Measurements from ENCODE around the gene PRKCZ.

PRKCZ gene

GRCh38 chr1:2049718-2050431, at the start of gene PRKCZ:
Gene PRKCZ (plus strand): TSS chr1:2050411. CDS start chr1:2050631, 220 bp downstream.
- Histone ChIP-seq H3K4me1 (ENCODE audit: control insufficient read depth, insufficient read depth, low read length) (peaks cover 6% of the 10 kb centered on the region), H3K27me3 (ENCODE audit: control insufficient read depth, insufficient read depth, low read length) (no peaks in the 10 kb centered on the region), H3K9ac (ENCODE audit: low read depth, low read length) (peak within 1 kb of the TSS; percentile 77), H3K4me3 (ENCODE audit: low read depth, low read length) (peak within 1 kb of the TSS; percentile 67), H3K9me3 (ENCODE audit: control insufficient read depth, insufficient read depth, low read length) (no peaks in the 10 kb centered on the region), H3K36me3 (ENCODE audit: control insufficient read depth, insufficient read depth, low read length) (no peaks in the 10 kb centered on the region)

GRCh38 chr1:2000432-2000831, 49.8 kb upstream of the PRKCZ start:
- no peak overlapping the region for H3K4me3 ChIP-seq (ENCODE audit: low read depth, low read length)
- peaks cover 2% of the 10 kb centered on the region for H3K27me3 ChIP-seq (ENCODE audit: control insufficient read depth, insufficient read depth, low read length)
- H3K4me1 ChIP-seq (ENCODE audit: control insufficient read depth, insufficient read depth, low read length), result no peaks in the 10 kb centered on the region
- no peaks in the 10 kb centered on the region for H3K36me3 ChIP-seq (ENCODE audit: control insufficient read depth, insufficient read depth, low read length)
- no peak overlapping the region for H3K9ac ChIP-seq (ENCODE audit: low read depth, low read length)
- H3K9me3 ChIP-seq (ENCODE audit: control insufficient read depth, insufficient read depth, low read length), result no peaks in the 10 kb centered on the region

DNA sequence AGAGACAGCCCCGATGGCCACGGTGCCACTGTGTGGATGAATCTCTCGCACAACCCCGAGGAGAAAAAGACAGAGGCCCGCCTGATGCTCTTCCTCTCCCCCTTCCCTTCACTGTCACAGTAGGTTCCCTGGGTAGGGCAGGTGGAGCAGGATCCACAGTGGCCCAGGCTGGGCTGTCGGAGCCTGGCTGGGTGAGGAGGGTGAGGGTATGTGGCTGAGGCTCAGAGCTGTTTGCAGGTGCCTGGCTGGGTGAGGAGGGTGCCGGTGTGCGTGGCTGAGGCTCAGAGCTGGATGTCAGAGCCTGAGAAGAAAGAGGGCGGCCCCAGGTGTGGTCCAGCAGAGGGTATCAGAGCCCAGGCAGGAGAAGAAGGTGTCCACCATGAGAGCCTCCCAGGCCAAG, 49.4 kb upstream of the PRKCZ start:
- Histone ChIP-seq H3K9me3 (ENCODE audit: control insufficient read depth, insufficient read depth, low read length) (no peaks in the 10 kb centered on the region), H3K9ac (ENCODE audit: low read depth, low read length) (no peak overlapping the region), H3K27me3 (ENCODE audit: control insufficient read depth, insufficient read depth, low read length) (peaks cover 2% of the 10 kb centered on the region), H3K36me3 (ENCODE audit: control insufficient read depth, insufficient read depth, low read length) (no peaks in the 10 kb centered on the region), H3K4me3 (ENCODE audit: low read depth, low read length) (no peak overlapping the region), H3K4me1 (ENCODE audit: control insufficient read depth, insufficient read depth, low read length) (no peaks in the 10 kb centered on the region)

DNA sequence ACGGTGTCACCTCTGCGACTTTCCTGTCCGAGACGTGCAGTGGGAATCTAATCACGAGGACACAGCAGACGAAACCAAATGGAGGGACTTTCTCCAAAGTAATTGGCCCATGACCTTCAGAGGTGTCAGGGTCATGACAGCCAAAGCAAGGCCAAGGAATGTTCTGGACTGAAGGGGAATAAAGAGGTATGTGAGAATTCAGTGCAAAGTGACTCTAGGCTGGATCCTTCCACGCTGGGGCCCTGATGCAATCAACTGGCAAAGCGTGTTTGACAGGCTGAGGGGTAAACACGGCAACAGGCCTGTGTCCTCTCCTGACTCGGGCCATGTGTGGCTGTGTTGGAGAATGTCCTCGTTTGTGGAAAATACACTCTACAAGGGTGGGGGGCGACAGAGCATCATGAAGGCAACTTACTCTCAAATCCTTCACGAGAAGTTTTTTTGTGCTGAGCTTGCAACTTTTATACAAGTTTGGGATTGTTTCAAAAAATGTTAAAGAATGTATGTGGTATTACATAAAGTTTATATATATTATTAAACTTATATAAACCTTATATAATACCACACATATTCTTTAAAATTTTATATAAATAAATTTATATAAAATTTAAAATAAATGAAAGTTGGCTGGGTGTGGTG, 48.3 kb upstream of the PRKCZ start:
- H3K27me3 ChIP-seq (ENCODE audit: control insufficient read depth, insufficient read depth, low read length), result peaks cover 2% of the 10 kb centered on the region
- no peaks in the 10 kb centered on the region for H3K9me3 ChIP-seq (ENCODE audit: control insufficient read depth, insufficient read depth, low read length)
- no peaks in the 10 kb centered on the region for H3K4me1 ChIP-seq (ENCODE audit: control insufficient read depth, insufficient read depth, low read length)
- no peak overlapping the region for H3K4me3 ChIP-seq (ENCODE audit: low read depth, low read length)
- no peaks in the 10 kb centered on the region for H3K36me3 ChIP-seq (ENCODE audit: control insufficient read depth, insufficient read depth, low read length)
- no peak overlapping the region for H3K9ac ChIP-seq (ENCODE audit: low read depth, low read length)

GRCh38 chr1:2003541-2004131, 46.6 kb upstream of the PRKCZ start, which contains the start of gene CFAP74:
Gene CFAP74 (minus strand): TSS chr1:2003786. CDS start chr1:1990956, 12,830 bp downstream.
- Histone ChIP-seq H3K4me1 (ENCODE audit: control insufficient read depth, insufficient read depth, low read length) (no peaks in the 10 kb centered on the region), H3K36me3 (ENCODE audit: control insufficient read depth, insufficient read depth, low read length) (no peaks in the 10 kb centered on the region), H3K27me3 (ENCODE audit: control insufficient read depth, insufficient read depth, low read length) (peaks cover 2% of the 10 kb centered on the region), H3K9ac (ENCODE audit: low read depth, low read length) (no peak within 1 kb of the TSS), H3K9me3 (ENCODE audit: control insufficient read depth, insufficient read depth, low read length) (no peaks in the 10 kb centered on the region), H3K4me3 (ENCODE audit: low read depth, low read length) (peak within 1 kb of the TSS; percentile 64)

DNA sequence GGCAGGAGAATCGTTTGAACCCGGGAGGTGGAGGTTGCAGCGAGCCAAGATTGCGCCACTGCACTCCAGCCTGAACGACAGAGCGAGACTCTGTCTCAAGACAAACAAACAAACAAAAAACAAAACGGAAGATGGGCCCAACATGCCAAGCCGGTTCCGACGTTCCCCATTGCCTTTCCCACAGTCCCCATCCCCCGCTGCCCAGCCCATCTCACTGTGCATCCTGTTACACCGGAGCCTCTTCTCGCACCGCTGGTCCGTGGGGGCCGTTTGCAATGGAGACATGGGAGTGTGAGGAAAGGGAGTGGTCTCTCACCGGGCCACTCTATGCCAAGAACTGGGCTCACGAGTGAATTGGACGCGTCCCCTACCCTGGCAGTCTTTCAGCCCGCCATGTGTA, 45.4 kb upstream of the PRKCZ start:
- H3K4me3 ChIP-seq (ENCODE audit: low read depth, low read length), result no peak overlapping the region
- H3K9me3 ChIP-seq (ENCODE audit: control insufficient read depth, insufficient read depth, low read length), result no peaks in the 10 kb centered on the region
- H3K36me3 ChIP-seq (ENCODE audit: control insufficient read depth, insufficient read depth, low read length), result no peaks in the 10 kb centered on the region
- no peaks in the 10 kb centered on the region for H3K4me1 ChIP-seq (ENCODE audit: control insufficient read depth, insufficient read depth, low read length)
- peaks cover 2% of the 10 kb centered on the region for H3K27me3 ChIP-seq (ENCODE audit: control insufficient read depth, insufficient read depth, low read length)
- H3K9ac ChIP-seq (ENCODE audit: low read depth, low read length), result no peak overlapping the region

- no peaks in the 10 kb centered on the region for H3K9me3 ChIP-seq (ENCODE audit: control insufficient read depth, insufficient read depth, low read length)
- no peaks in the 10 kb centered on the region for H3K27me3 ChIP-seq (ENCODE audit: control insufficient read depth, insufficient read depth, low read length)
- no peaks in the 10 kb centered on the region for H3K36me3 ChIP-seq (ENCODE audit: control insufficient read depth, insufficient read depth, low read length)
- no peak overlapping the region for H3K4me3 ChIP-seq (ENCODE audit: low read depth, low read length)
- H3K4me1 ChIP-seq (ENCODE audit: control insufficient read depth, insufficient read depth, low read length), result no peaks in the 10 kb centered on the region
- no peak overlapping the region for H3K9ac ChIP-seq (ENCODE audit: low read depth, low read length)
Measured at GRCh38 chr1:2009101-2010053, 40.8 kb upstream of the PRKCZ start.

GRCh38 chr1:2014181-2014580, 36.0 kb upstream of the PRKCZ start:
- Histone ChIP-seq H3K4me3 (ENCODE audit: low read depth, low read length) (no peak overlapping the region), H3K36me3 (ENCODE audit: control insufficient read depth, insufficient read depth, low read length) (no peaks in the 10 kb centered on the region), H3K9ac (ENCODE audit: low read depth, low read length) (no peak overlapping the region), H3K9me3 (ENCODE audit: control insufficient read depth, insufficient read depth, low read length) (no peaks in the 10 kb centered on the region), H3K27me3 (ENCODE audit: control insufficient read depth, insufficient read depth, low read length) (no peaks in the 10 kb centered on the region), H3K4me1 (ENCODE audit: control insufficient read depth, insufficient read depth, low read length) (no peaks in the 10 kb centered on the region)

GRCh38 chr1:2014741-2015735, 35.2 kb upstream of the PRKCZ start:
- no peaks in the 10 kb centered on the region for H3K36me3 ChIP-seq (ENCODE audit: control insufficient read depth, insufficient read depth, low read length)
- H3K27me3 ChIP-seq (ENCODE audit: control insufficient read depth, insufficient read depth, low read length), result peaks cover 4% of the 10 kb centered on the region
- H3K9me3 ChIP-seq (ENCODE audit: control insufficient read depth, insufficient read depth, low read length), result no peaks in the 10 kb centered on the region
- H3K4me1 ChIP-seq (ENCODE audit: control insufficient read depth, insufficient read depth, low read length), result no peaks in the 10 kb centered on the region
- H3K4me3 ChIP-seq (ENCODE audit: low read depth, low read length), result no peak overlapping the region
- no peak overlapping the region for H3K9ac ChIP-seq (ENCODE audit: low read depth, low read length)

GRCh38 chr1:2016123-2016522, 34.1 kb upstream of the PRKCZ start:
- no peaks in the 10 kb centered on the region for H3K36me3 ChIP-seq (ENCODE audit: control insufficient read depth, insufficient read depth, low read length)
- no peak overlapping the region for H3K4me3 ChIP-seq (ENCODE audit: low read depth, low read length)
- H3K9me3 ChIP-seq (ENCODE audit: control insufficient read depth, insufficient read depth, low read length), result no peaks in the 10 kb centered on the region
- no peaks in the 10 kb centered on the region for H3K4me1 ChIP-seq (ENCODE audit: control insufficient read depth, insufficient read depth, low read length)
- H3K9ac ChIP-seq (ENCODE audit: low read depth, low read length), result no peak overlapping the region
- H3K27me3 ChIP-seq (ENCODE audit: control insufficient read depth, insufficient read depth, low read length), result peaks cover 9% of the 10 kb centered on the region
